H54 (cell line): ENCODE results near the gene CDKL5.

ENCODE experiments used
- DNase-seq: peaks from one replicate; pipeline ENCODE4 v3.0.0; 2011; ENCODE audit warnings: low spot score, mixed read lengths; ENCODE audit not compliant: insufficient read length
- FAIRE-seq: peaks from 3 replicates; lab custom pipeline; 2011; peaks lifted over from hg19 to GRCh38; lab: Jason Lieb, UNC
- POLR2A ChIP-seq: IDR thresholded peaks from 2 replicates; pipeline ENCODE4 v1.6.1; 2011; ENCODE audit warnings: low read depth, mild to moderate bottlenecking, low read length

The CDKL5 gene

GRCh38 chrX:18666614-18667013 lies 241.2 kb downstream of the CDKL5 start:
- TF ChIP-seq POLR2A, result no peak
- DNase-seq (no peak), FAIRE-seq (no peak)

DNA sequence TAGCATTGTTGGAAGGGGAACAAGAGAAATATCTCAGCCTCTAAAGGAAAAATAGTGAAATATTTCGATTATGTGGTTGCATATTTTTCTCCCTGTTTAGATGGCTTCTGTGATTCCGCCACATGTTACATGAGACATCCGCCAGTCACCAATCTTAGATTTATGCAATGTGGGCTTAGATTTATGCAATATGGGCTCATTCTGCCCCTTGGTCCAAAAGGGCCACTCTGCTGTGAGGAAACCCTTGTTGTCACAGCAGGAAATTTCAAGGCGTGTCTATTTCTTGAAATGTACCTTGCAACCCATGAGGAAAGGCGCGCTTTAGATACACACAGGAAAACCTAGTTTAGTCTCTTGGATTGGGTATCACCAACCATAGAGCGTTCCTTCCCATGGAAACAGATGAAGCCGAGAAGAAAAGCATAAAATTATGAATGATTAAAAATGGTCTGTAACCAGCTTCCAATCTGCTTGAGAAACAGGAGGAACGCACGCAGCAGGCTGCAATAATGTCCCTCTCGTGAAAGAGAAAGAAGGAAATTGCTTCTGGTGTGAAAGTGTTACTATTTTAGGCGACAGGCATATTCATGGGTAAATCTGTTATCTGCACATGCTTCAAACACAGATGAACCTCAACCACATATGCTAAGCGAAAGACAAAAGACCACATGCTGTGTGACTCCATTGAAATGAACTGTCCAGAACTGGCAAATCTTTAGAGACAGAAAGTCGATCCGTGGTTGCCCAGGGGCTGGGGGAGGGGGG lies 242.8 kb downstream of the CDKL5 start:
- DNase-seq (no peak), FAIRE-seq (no peak)
- no peak for TF ChIP-seq POLR2A

GRCh38 chrX:18672008-18672407 lies 246.6 kb downstream of the CDKL5 start, which contains the start of gene RS1:
RS1 (minus strand) TSS chrX:18672108; CDS start chrX:18672068, 40 bp downstream.
- no peak for DNase-seq
- no peak for FAIRE-seq
- TF ChIP-seq POLR2A, result no peak

- FAIRE-seq, result no peak
- no peak for TF ChIP-seq POLR2A
- no peak for DNase-seq
These were observed 249.0 kb downstream of the CDKL5 start for GRCh38 chrX:18674417-18674787.

- 0 out of 2 replicates have a peak, but pooled peaks have one; percentile 35 for TF ChIP-seq POLR2A
- no peak for FAIRE-seq
- peak; percentile 38 for DNase-seq
These were observed 249.7 kb downstream of the CDKL5 start for GRCh38 chrX:18674788-18675735.

DNA sequence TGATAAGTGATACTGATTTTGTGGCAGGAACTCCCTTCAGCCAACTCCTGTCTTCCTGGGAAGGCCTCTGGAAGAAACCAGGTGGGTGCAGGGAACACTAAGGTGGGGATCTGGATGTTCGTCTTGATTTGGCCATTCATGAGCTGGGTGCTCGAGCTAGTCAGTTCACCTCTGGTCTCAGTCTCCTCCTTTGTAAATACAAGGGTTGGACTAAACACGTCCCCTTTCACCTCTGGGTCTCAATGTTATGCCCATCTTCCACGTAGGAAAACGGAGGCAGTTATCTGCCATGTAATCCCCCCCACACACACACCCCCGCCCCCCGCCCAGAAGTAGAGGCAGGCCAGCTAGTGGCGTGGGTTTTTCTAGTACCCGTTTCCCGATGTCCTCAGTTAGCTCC lies 250.6 kb downstream of the CDKL5 start:
- no peak for FAIRE-seq

DNA sequence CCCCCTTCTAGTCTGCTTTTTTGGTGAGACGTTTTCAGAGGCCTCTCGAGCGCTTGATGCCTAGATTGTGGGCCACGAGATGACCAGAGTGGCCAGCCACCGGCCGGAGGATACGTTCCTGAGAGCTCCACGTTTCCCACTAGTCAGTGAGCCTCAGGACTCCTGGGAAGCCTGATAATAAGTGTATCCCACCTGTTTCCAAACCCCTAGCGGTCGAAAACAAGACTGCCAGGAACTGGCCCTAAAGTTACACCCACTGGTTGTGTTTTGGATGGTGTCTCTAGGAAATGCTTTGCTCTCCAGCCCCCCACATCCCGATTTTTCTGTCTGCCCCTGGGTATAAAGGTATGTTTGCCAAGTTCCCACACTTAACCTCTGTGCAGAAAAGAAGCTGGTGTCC lies 251.1 kb downstream of the CDKL5 start:
- FAIRE-seq, result no peak
- no peak for TF ChIP-seq POLR2A
- no peak for DNase-seq

More for the DNA sequence above, 250.6 kb downstream of the CDKL5 start:
- TF ChIP-seq POLR2A, result no peak
- no peak for DNase-seq

GRCh38 chrX:18677161-18677869 lies 251.9 kb downstream of the CDKL5 start:
- DNase-seq (no peak), FAIRE-seq (no peak)
- TF ChIP-seq POLR2A, result no peak

DNA sequence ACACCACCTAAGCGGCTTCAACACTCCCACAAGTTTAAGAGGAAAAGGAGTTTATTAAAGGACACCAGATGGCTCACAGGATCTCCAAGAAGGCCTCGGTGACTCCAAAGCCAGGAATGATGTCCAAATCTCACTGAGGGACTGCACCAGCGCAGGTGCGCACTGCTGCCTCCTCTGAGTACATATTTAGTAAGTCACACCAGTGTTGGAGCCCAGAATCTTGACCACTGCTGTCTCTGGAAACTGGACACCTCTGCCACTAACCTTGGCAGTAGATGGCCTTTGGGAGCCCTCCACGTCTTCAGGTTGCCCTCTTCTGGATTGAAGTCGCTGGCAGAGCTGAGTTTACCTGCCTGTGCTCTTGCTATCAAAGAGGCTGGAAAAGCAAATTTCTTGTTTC lies 256.6 kb downstream of the CDKL5 start:
- FAIRE-seq, result no peak
- no peak for DNase-seq
- TF ChIP-seq POLR2A, result no peak

GRCh38 chrX:18682979-18683387 lies 257.6 kb downstream of the CDKL5 start:
- FAIRE-seq, result no peak
- TF ChIP-seq POLR2A, result no peak

DNA sequence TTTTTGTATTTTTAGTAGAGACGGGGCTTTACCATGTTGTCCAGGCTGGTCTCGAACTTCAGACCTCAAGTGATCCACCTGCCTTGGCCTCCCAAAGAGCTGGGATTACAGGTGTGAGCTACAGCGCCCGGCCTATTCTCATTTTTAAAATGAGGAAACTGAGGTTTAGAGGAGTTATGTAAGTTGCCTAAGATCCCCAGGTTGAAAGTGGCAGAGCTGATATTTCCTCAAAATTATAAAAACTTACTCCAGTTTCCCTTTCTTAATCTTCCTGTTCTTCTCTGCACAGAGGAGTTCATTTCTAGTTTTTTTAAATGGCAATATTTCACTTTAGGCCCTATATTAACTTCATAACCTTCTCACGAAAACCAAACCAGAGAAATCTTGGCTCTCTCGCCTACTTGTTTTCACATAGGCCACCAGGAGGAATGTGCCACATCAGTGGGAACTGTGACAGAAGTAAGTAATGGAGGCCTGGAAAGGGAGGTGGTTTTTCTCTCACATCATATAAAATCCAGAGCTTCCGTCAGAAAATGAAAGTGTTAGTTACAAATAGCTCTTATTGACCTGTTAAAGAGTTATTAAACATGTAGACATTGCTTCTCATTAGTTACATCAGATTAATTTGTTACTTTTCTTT lies 262.6 kb downstream of the CDKL5 start:
- FAIRE-seq (no peak), DNase-seq (no peak)
- TF ChIP-seq POLR2A, result no peak

More at GRCh38 chrX:18682979-18683387, 257.6 kb downstream of the CDKL5 start:
- DNase-seq, result no peak

DNA sequence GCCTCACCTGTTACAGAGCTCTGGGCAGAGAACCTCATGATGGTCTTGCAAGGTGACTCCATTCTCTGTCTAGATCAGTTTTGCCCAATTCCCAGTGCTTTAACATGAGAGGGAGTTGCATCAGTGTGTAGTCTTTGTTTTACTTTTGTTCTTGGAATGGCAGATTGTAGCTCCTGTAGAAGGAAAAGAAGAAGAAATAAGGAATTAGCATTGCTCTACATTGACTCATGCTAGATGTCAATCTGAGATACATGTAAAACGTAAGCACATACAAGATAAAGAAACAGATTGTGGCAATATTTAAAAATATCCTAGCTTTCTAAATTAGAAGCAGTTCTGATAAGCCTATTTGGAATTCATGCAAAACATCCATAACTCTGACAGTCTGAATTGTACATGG lies 266.0 kb downstream of the CDKL5 start:
- no peak for DNase-seq
- no peak for TF ChIP-seq POLR2A
- FAIRE-seq, result no peak

DNA sequence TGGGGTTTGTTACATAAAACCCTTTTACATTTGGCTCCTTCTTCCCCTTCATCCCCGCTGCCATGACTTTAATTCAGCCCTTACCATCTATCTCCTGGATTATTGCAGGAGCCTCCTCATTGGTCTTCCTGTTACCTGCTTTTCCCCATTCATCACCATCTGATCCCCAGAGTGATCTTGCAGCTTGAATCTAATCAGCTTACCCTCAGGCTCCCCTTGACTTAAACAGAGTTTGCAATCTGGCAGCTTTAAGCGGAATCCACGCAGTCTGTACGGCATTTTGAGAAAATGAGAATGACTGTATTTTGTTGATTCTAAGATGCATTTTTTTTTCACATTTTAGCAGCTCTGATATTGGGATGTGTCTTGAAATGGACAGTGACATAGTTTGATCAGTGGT lies 267.1 kb downstream of the CDKL5 start:
- no peak for FAIRE-seq
- no peak for DNase-seq
- no peak for TF ChIP-seq POLR2A

DNA sequence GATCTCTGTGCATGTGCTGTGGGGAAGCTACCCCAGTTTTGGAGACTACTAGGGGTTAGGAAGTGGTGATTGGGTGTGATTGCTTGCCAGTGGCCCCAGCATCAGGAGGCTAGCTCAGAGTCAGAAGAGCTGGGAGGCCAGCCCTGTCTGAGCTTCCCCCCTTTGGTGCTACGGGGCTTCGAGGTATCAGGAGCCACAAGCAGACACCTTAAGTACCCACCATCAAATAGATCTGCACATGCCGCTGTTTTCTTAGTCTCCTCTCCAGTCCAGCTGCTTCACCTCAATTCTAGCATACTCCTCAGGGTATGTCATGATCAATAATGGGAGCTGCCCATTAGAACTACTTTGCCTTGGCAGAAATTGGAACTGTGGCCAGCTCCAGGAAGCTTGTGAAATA lies 271.2 kb downstream of the CDKL5 start:
- no peak for FAIRE-seq
- DNase-seq, result no peak
- TF ChIP-seq POLR2A, result no peak
